ENCODE data around the gene LMNA. TPM values are rescaled to one million over a fixed set of nuclear protein-coding genes. Genes with fewer than 3 reads are reported as not detected.
"Not testable (repeated sequence)": the region's sequence is repeated elsewhere in the genome, so short reads cannot be mapped to it uniquely, and the experiment has no call there.

LMNA gene
- total RNA-seq, 1 donor: 110 TPM

DNA sequence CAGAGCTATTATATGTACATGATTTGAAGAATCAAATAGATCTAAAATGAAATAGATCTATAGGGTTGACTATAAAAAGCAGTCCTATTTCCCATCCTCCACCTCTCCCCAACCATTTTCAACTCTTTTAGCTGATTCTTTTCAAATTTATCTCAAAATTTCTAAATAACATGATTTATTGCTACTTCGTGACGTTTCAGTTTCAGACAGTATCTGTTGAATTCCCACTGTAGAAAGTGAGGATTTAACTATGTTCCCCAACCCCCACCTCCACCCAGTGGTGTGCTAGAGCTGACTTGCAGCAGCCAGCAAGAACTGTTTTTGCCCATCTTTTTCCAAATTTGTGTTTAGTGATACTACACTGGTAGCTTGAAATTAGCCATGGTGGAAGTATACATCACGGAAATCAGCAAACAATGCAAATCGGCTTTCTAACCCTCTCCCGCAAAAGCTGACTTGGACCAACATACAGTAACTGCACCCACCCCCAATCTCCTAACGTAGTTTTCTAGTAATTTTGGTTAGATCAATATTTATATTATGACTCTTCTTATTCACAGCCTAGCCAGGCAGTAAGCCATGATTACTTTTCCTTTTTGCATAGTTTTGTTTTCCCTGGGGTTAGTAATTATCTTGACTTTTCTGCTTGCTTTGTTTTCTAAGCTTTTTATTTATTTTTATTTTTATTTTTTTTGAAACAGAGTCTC is 49.8 kb downstream of the LMNA start:
- Histone ChIP-seq H3K27me3 (ENCODE audit: insufficient read depth, low read length) (no peaks in the 10 kb centered on the region), H3K9me3 (ENCODE audit: low read depth, low read length) (no peaks in the 10 kb centered on the region), H3K4me1 (ENCODE audit: insufficient read depth, low read length) (peaks cover 16% of the 10 kb centered on the region), H3K4me3 (ENCODE audit: low read length) (no peak overlapping the region)

DNA sequence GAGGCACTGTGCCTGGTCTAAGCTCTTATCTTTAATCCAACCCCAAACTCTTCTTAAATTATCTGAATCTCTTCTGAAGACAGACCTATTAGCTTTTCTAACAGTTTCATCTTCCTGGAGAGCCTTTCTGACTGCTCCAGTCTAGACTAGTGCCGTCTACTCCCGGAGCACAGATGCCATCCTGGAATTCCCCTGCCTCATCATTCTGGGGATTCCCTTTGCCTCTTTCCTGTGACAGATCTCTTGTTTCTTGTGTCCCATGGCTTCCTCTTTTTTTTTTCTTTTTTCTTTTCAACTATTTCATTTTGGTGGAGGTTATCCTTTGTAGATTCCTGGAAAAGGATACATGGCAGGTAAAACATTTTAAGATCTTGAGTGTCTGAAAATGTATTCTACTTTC is 50.6 kb downstream of the LMNA start:
- H3K4me3 ChIP-seq (ENCODE audit: low read length): no peak overlapping the region
- peaks cover 8% of the 10 kb centered on the region for H3K4me1 ChIP-seq (ENCODE audit: insufficient read depth, low read length)

DNA sequence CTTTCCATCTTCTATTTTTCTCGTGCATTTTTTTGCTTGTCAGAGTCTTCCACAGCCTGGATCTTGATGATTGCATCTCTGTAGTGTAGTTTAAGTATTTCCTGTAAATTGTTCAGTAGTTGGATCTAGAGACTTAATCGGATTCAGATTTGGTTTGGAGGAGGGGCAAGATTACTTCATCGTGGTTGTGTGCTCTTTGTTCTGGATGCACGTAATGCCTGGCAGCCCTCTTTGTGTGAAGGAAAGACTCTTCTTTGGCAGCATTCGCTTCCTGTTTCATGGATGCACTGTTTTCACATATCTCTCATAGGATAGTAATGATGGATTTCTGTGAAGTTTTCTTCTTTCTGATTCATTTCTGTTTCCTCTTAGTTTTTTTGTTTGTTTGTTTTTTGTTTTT is 53.0 kb downstream of the LMNA start:
- no peaks in the 10 kb centered on the region for H3K27me3 ChIP-seq (ENCODE audit: insufficient read depth, low read length)
- H3K9me3 ChIP-seq (ENCODE audit: low read depth, low read length): no peaks in the 10 kb centered on the region
- H3K4me1 ChIP-seq (ENCODE audit: insufficient read depth, low read length): no peaks in the 10 kb centered on the region
- no peak overlapping the region for H3K4me3 ChIP-seq (ENCODE audit: low read length)

More for the DNA sequence above, 50.6 kb downstream of the LMNA start:
- no peaks in the 10 kb centered on the region for H3K9me3 ChIP-seq (ENCODE audit: low read depth, low read length)
- H3K27me3 ChIP-seq (ENCODE audit: insufficient read depth, low read length): no peaks in the 10 kb centered on the region

DNA sequence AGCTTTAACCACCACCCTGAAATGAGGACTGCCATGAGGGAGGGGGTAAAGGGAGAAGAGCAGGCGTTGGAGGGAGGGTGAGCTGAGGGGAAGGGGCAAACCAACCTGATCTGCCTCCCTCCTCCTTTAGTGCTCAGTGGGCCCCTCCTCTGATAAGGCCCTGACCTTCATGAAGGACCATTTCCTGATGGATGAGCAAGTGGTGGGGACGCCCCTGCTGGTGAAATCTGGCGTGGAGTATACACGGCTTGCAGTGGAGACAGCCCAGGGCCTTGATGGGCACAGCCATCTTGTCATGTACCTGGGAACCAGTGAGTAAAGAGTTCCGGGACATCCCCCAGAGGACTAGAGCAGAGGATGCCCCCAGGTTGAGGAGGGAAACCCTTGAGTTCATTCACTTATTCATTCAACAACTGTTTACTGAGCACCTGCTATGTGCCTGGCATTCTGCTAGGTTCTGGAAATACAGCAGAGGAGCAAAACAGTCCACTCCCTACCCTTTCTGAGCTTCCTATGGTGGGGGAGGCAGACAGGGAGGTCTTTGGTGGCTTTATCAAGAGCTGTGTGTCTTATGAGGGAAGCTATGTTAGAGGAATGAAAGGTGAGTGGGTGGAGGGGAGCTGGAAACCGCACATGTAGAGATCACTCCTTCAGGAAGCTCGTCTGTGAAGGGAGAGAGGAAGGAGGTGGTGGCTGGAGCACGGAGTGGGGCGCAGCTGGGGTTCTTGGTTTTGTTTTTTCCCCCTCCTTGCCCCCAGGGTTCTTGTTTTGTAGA is 58.4 kb downstream of the LMNA start:
- Histone ChIP-seq H3K4me3 (ENCODE audit: low read length) (no peak overlapping the region), H3K9me3 (ENCODE audit: low read depth, low read length) (no peaks in the 10 kb centered on the region), H3K4me1 (ENCODE audit: insufficient read depth, low read length) (peaks cover under 1% of the 10 kb centered on the region), H3K27me3 (ENCODE audit: insufficient read depth, low read length) (no peaks in the 10 kb centered on the region)

DNA sequence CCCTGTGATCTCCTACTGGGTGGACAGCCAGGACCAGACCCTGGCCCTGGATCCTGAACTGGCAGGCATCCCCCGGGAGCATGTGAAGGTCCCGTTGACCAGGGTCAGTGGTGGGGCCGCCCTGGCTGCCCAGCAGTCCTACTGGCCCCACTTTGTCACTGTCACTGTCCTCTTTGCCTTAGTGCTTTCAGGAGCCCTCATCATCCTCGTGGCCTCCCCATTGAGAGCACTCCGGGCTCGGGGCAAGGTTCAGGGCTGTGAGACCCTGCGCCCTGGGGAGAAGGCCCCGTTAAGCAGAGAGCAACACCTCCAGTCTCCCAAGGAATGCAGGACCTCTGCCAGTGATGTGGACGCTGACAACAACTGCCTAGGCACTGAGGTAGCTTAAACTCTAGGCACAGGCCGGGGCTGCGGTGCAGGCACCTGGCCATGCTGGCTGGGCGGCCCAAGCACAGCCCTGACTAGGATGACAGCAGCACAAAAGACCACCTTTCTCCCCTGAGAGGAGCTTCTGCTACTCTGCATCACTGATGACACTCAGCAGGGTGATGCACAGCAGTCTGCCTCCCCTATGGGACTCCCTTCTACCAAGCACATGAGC is 62.2 kb downstream of the LMNA start:
- peaks cover 11% of the 10 kb centered on the region for H3K4me1 ChIP-seq (ENCODE audit: insufficient read depth, low read length)
- H3K27me3 ChIP-seq (ENCODE audit: insufficient read depth, low read length): no peaks in the 10 kb centered on the region
- H3K4me3 ChIP-seq (ENCODE audit: low read length): no peak overlapping the region
- H3K9me3 ChIP-seq (ENCODE audit: low read depth, low read length): no peaks in the 10 kb centered on the region

DNA sequence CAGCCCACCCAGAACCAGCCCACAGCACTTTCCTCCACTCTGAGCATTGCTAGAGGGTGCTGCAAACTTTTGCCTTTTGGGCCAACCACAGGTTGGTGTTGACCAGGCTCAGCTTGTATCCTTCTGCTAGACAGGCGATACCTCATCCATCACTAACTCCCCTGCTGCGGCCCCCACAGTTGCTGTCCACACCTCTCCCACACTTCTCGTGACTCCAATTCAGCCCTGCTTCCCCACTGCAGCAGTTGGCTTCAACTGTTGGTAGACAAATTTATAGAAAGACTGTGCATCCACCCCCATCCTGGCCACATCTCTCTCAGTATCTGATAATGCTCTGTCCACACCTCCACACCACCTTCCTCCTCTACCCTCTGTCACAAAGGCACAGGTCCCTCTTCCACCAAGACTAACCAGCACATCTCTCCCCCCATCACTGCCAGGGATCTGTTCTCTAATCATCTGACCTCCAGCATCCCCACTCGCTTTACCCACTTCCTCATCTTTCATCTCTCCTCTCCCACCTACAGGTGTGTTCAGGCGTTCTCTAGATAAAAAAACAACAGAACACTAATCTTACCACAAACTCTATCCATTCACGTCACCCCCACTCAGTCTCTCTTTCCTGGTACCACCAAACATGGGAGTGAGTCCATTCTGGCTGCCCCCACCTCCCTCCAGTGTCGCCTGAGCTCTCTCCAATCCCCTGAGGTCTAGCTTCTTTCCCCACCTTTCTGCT is 63.6 kb downstream of the LMNA start:
- Histone ChIP-seq H3K4me1 (ENCODE audit: insufficient read depth, low read length) (peaks cover 11% of the 10 kb centered on the region), H3K4me3 (ENCODE audit: low read length) (no peak overlapping the region), H3K9me3 (ENCODE audit: low read depth, low read length) (no peaks in the 10 kb centered on the region), H3K27me3 (ENCODE audit: insufficient read depth, low read length) (no peaks in the 10 kb centered on the region)

DNA sequence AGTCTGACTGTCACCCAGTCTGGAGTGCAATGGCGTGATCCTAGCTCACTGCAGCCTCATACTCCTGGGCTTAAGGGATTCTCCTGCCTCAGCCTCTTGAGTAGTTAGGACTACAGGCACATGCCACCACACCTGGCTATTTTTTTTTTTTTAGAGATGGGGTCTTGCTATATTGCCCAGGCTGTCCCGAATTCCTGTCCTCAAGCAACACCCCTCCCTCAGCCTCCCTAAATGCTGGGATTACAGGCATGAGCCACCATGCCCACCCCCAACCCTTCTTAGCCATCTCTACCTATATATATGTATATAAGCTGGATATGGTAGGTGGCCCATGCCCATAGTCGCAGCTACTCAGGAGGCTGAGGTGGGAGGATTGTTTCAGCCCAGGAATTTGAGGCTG is 66.0 kb downstream of the LMNA start:
- peaks cover 11% of the 10 kb centered on the region for H3K4me1 ChIP-seq (ENCODE audit: insufficient read depth, low read length)
- no peak overlapping the region for H3K4me3 ChIP-seq (ENCODE audit: low read length)
- no peaks in the 10 kb centered on the region for H3K9me3 ChIP-seq (ENCODE audit: low read depth, low read length)

DNA sequence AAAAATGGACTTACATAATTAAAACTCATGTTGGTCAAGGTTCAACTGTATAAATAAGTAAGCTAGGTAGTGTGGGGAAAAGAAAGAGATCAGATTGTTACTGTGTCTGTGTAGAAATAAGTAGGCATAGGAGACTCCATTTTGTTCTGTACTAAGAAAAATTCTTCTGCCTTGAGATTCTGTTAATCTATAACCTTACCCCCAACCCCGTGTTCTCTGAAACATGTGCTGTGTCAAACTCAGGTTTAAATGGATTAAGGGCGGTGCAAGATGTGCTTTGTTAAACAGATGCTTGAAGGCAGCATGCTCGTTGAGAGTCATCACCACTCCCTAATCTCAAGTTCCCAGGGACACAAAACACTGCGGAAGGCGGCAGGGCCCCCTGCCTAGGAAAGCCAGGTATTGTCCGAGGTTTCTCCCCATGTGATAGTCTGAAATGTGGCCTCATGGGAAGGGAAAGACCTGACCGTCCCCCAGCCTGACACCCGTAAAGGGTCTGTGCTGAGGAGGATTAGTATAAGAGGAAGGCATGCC is 66.9 kb downstream of the LMNA start:
- H3K4me1 ChIP-seq (ENCODE audit: insufficient read depth, low read length): peaks cover 11% of the 10 kb centered on the region
- H3K9me3 ChIP-seq (ENCODE audit: low read depth, low read length); H3K27me3 ChIP-seq (ENCODE audit: insufficient read depth, low read length); H3K4me3 ChIP-seq (ENCODE audit: low read length): not testable (repeated sequence)

More for the DNA sequence above, 66.0 kb downstream of the LMNA start:
- H3K27me3 ChIP-seq (ENCODE audit: insufficient read depth, low read length): no peaks in the 10 kb centered on the region

DNA sequence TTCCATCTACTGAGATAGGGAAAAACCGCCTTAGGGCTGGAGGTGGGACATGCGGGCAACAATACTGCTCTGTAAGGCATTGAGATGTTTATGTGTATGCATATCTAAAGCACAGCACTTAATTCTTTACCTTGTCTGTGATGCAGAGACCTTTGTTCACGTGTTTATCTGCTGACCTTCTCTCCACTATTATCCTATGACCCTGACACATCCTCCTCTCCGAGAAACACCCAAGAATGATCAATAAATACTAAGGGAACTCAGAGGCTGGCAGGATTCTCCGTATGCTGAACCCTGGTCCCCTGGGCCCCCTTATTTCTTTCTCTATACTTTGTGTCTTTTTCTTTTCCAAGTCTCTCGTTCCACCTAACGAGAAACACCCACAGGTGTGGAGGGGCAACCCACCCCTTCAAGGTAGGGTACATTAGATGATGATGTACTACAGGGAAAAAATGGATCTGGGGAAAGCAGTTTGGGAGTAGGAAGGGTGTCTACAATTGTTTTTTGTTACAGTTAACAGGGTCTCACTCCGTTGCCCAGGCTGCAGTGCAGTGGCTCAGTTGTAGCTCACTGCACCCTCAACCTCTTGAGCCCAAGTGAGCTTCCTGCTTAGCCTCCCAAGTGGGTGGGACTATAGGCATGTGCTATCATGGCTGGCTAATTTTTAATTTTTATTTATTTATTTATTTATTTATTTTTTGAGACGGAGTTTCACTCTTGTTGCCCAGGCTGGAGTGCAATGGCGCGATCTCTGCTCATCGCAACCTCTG is 67.7 kb downstream of the LMNA start:
- peaks cover 11% of the 10 kb centered on the region for H3K4me1 ChIP-seq (ENCODE audit: insufficient read depth, low read length)
- H3K9me3 ChIP-seq (ENCODE audit: low read depth, low read length); H3K4me3 ChIP-seq (ENCODE audit: low read length); H3K27me3 ChIP-seq (ENCODE audit: insufficient read depth, low read length): not testable (repeated sequence)

DNA sequence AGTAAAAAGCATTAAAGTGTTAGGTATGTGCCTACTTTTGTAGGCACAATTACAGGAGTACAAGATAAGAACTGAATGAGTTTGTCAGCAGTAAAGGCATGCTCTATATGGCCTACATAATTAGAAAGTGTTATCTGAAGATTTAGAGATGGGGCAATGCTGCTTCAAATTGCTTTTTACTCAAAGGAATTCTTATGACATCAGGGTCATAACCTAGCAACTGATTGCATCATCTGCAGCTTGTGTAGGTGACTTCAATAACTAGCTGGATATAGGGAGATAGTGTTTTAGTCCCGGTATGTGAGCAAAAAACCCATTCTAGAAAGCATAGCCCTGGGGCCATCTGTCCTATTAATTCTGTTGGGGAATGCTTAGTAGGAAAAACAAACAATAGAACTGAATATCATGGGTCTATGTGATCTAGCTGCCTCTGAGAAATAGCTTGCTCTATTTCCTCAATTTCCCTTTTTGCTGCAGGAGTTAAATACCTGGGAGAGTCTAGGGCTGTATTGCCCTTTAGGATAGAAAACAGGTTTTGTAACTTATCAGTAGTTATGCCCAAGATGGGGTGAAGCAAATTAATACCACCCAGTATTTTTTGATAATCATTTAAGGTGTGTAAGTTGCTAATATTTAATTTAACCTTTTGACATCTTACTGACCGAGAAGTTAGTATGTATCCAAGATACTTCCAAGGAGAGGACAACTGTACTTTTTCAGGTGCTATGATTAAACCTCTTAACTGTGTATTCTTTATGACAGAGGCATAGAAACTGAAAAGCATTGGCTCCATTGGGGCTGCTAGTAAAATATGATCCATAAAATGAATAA is 72.1 kb downstream of the LMNA start:
- H3K4me3 ChIP-seq (ENCODE audit: low read length); H3K27me3 ChIP-seq (ENCODE audit: insufficient read depth, low read length); H3K9me3 ChIP-seq (ENCODE audit: low read depth, low read length); H3K4me1 ChIP-seq (ENCODE audit: insufficient read depth, low read length): not testable (repeated sequence)

Other genes starting within 250 kb of the LMNA start
- 128 TPM for gene RIT1, start 203.4 kb upstream of the LMNA start, total RNA-seq
- 38.1 TPM for gene KHDC4, start 180.3 kb upstream of the LMNA start, total RNA-seq
- gene RXFP4, start 173.1 kb upstream of the LMNA start, total RNA-seq: not detected
- gene ARHGEF2, start 136.2 kb upstream of the LMNA start, total RNA-seq: 149 TPM
- gene SSR2, start 93.8 kb upstream of the LMNA start, total RNA-seq: 403 TPM
- 7.1 TPM for gene UBQLN4, start 60.9 kb upstream of the LMNA start, total RNA-seq
- 16.6 TPM for gene LAMTOR2, start 59.9 kb upstream of the LMNA start, total RNA-seq
- gene RAB25, start 53.6 kb upstream of the LMNA start, total RNA-seq: 0.21 TPM
- gene MEX3A, start 32.2 kb upstream of the LMNA start, total RNA-seq: not detected
- 30.4 TPM for gene SEMA4A, start 38.9 kb downstream of the LMNA start, total RNA-seq
- gene SLC25A44, start 79.4 kb downstream of the LMNA start, total RNA-seq: 12.7 TPM
- gene PMF1, start 98.3 kb downstream of the LMNA start, total RNA-seq: 59.0 TPM
- gene BGLAP, start 127.5 kb downstream of the LMNA start, total RNA-seq: 0.31 TPM
- gene PAQR6, start 133.3 kb downstream of the LMNA start, total RNA-seq: 0.94 TPM
- gene SMG5, start 168.1 kb downstream of the LMNA start, total RNA-seq: 38.8 TPM
- 0.42 TPM for gene TMEM79, start 169.6 kb downstream of the LMNA start, total RNA-seq
- gene GLMP, start 181.0 kb downstream of the LMNA start, total RNA-seq: 16.5 TPM
- not detected for gene VHLL, start 184.6 kb downstream of the LMNA start, total RNA-seq
- 119 TPM for gene CCT3, start 223.6 kb downstream of the LMNA start, total RNA-seq
- gene TSACC, start 223.8 kb downstream of the LMNA start, total RNA-seq: not detected